A673 (cell line): ENCODE measurements around the gene IL15RA.

Experiments
- CTCF ChIP-seq: fragments of 300-800, 200-600 bp; sonication (generic); conservative IDR thresholded peaks from 2 replicates; pipeline ENCODE4 v1.5.1; 2017; ENCODE audit warnings: low read depth, mild to moderate bottlenecking, antibody characterized with exemption, low read length, moderate library complexity, mixed read lengths
- EZH2 ChIP-seq: fragments of 200-600 bp; sonication (generic); IDR thresholded peaks from 2 replicates; pipeline ENCODE4 v1.6.1; 2017; ENCODE audit warnings: borderline replicate concordance, low read depth, mild to moderate bottlenecking, mixed read lengths, antibody characterized with exemption, low read length; ENCODE audit not compliant: poor library complexity, severe bottlenecking

GRCh38 chr10:5942001-5942400 lies 35.3 kb downstream of the IL15RA start:
- TF ChIP-seq EZH2 (no peak), CTCF (no peak)
